Measurements from ENCODE around the gene ZNF420.
"Not testable (repeated sequence)": the region's sequence is repeated elsewhere in the genome, so short reads cannot be mapped to it uniquely, and the experiment has no call there.

ZNF420 gene

DNA sequence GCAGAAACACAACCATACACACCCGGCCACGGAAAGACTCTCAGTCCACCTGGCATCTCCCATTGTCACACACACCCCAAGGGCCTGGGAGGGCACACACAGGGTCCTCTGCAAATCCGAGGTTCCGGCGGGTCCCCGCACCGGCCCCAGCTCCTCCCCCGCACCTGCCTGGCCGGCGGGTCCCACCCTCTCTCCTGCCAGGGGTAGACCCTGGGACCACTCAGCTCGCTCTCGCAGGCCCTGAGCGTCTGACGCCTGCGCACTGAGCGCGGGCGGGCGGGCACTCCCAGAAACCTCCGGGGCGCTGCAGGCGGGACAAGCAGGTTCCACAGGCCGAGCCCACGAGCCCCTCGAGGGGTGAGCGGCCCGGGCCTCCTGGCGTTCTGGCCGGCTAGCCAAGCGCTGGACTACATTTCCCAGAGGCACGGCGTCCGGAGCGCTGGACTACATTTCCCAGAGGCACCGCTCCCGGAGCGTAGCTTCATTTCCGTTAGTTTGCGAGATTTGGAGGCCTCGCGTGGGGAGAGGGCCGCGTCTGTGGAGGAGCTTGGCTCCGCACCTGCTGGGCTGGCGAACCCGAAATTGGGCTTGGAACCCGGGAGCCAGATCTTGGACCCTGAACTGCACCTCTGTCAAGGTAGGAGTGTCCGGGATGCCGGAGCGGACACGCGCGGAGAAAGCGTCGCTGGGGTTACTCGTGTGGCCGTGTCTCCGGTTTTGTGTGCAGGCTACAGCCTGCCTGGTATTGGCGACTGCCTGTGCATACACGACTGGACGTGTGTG is at the start of gene ZNF420:
TSS of gene ZNF420 (plus strand) at position 500 of the 783 bp plus-strand sequence. CDS start 10,686 bp downstream, outside the sequence.
- DNase-seq = peak; percentile 81

DNA sequence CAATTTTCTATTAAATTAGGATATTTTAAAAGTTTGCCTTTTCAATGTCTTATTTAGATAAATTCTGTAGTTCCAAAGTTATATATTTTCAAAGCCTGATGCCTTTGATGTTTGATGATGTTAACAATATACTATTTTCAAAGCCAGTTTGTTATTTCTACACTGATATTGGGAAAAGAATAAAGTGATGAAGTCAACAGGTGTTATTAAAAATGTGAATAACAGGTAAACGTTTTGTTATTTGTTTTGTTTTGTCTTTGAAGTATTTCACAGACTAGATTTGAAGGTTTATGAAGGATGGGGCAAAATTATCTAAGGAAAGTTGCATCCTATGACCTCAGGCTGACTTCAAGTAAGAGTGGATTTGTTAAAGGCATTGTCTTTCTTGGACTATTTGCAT is 33.1 kb upstream of the ZNF420 start:
- DNase-seq = no peak

DNA sequence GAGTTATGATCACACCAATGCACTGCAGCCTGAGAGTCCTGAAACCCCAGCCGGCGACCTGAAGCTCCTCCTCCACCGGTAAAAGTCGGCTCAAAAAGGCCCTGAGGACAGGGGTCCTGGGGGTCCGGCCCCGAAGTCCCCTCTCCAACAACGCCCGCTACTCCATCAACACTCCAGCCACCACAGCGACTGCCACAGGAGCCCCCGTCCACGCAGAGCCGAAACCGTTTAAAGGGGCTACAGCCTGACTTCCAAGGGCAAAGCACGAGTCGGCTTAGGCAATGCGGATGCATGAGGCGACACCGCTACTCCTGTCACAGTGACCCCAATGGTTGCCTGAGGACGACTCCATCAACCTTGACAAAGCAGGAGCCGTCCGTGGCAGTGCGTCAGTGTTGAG is 22.9 kb upstream of the ZNF420 start:
- no peak for DNase-seq

DNA sequence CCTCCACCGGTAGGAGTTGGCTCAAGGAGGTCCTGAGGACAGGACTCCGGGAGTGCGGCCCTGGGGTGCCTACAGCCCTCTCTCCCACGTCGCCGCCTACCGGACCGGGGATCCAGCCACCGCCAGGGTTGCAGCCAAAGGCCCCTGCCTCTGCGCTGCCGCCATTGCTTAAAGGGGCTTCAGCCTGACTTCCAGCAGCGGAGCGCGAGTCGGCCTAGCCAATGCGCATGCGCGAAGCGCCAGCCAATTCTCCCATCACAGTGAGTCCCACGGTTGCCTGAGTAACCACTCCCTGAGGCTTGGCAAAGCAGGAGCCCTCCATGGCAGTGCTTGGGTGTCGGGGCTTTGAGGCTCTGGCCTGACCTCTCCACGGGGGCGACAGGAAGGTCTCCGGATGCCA is 21.5 kb upstream of the ZNF420 start:
- DNase-seq = no peak

- no peak for DNase-seq
Observed at GRCh38 chr19:37059142-37059541, 19.1 kb upstream of the ZNF420 start.

- not testable (repeated sequence) for DNase-seq
Observed at GRCh38 chr19:37064886-37065285, 13.3 kb upstream of the ZNF420 start.

DNA sequence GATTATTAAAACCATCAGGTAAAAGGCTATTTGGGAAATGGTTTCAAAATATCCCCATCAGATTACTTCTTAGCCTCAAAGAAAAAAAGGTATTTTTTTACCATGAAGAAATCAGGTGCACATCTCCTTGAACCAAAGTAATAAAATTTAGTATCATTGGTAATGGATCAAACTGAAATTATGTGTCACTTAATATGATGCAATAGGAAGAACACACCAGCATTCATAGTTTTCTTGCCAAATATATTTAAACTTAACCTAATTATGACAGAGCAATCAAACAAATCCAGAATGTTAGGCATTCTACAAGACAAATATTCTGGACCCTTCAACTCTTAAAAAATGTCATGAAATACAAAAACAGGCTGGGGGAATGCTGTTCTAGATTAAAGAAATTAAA is 4.1 kb upstream of the ZNF420 start:
- DNase-seq = no peak

DNA sequence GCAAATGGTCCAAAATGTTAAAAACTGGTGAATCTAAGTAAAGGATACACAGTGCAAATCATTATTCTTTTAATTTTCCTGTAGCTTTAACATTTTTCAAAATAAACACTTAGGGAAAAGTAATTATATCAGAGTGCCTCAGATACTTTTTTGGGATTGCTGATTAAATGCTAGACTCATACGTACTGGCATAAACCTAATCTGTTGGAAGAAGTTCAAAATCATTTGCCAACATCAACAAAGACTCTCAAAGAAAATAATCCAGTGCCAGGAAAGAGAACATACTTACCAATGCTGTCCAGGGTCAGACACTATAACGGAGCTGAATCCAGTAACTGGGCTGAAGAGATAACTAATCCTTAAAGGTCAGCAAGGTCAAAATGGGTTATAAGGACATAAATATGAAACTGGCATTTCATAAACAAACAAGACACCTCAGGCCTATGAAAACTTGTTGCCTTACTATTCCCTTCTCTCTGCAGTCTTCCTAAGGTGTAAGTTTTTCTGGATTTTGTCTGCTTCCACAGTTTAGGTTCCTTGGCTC is 3.3 kb upstream of the ZNF420 start:
- no peak for DNase-seq

- DNase-seq = not testable (repeated sequence)
Observed at GRCh38 chr19:37076524-37076923, 1.7 kb upstream of the ZNF420 start.

DNA sequence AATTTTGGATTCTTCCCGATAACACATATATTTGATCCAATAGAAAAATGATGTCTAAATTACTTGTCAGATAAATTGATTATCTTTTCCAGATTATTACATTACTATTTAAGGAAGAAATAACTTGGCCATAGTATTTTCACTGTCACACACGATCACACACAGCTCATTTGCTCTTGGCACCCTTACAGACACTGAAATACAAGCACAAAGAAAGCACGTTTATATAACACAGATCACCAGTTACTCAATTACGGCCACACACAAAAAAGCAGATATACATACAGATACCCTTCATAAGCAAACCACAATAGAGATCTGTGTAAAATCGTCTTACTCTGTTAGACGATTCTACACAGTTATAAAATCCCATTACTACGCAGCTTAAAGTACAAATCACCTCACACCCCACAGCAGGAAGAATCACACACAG is 716 bp upstream of the ZNF420 start:
- no peak for DNase-seq

- no peak for DNase-seq
Observed at GRCh38 chr19:37078717-37079032, 442 bp downstream of the ZNF420 start.

GRCh38 chr19:37079238-37079637 is 1.0 kb downstream of the ZNF420 start:
- DNase-seq = no peak

- no peak for DNase-seq
Observed at GRCh38 chr19:37082307-37082706, 4.1 kb downstream of the ZNF420 start.

GRCh38 chr19:37087110-37087509 is 8.9 kb downstream of the ZNF420 start:
- no peak for DNase-seq

DNA sequence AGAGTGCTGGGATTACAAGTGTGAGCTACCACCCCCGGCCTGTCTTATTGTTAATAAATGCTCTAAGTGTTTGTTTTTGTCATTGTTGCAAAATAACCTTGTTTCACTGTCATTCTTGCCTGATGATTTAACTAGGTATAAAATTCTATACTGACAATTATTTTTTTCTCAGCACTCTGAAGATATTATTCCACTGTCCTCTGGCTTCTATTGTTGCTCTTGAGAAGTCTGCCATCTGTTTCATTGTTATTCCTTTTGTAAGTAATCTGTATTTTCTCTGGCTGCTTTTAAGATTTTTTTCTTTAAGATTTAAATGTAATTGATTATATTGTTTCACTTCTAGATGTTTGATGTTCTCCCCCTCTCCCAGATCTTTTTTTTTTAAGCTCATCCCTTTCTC is 17.6 kb downstream of the ZNF420 start:
- no peak for DNase-seq

GRCh38 chr19:37098570-37098969 is 20.3 kb downstream of the ZNF420 start:
- DNase-seq = no peak

DNA sequence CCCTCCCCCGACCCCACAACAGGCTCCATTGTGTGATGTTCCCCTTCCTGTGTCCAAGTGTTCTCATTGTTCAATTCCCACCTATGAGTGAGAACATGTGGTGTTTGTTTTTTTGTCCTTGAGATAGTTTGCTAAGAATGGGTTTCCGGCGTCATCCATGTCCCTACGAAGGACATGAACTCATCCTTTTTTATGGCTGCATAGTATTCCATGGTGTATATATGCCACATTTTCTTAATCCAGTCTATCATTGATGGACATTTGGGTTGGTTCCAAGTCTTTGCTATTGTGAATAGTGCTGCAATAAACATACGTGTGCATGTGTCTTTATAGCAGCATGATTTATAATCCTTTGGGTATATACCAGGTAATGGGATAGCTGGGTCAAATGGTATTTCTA is 25.9 kb downstream of the ZNF420 start:
- not testable (repeated sequence) for DNase-seq

DNA sequence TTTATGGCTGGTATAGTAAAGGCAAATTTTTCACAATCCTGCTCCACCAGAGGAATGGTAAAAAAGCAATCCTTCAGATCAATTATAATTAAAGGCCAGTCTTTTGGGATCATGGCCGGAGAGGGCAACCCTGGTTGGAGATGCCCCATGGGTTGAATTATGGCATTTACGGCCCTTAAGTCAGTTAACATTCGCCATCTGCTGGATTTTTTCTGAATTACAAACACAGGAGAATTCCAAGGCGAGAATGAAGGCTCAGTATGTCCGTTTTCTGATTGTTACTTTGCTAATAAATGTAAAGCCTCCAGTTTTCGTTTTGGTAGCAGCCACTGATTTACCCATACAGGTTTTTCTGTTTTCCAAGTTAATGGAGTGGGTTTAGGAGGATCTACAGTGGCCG is 33.5 kb downstream of the ZNF420 start:
- DNase-seq = not testable (repeated sequence)

- no peak for DNase-seq
Observed at GRCh38 chr19:37114001-37114400, 35.8 kb downstream of the ZNF420 start.

DNA sequence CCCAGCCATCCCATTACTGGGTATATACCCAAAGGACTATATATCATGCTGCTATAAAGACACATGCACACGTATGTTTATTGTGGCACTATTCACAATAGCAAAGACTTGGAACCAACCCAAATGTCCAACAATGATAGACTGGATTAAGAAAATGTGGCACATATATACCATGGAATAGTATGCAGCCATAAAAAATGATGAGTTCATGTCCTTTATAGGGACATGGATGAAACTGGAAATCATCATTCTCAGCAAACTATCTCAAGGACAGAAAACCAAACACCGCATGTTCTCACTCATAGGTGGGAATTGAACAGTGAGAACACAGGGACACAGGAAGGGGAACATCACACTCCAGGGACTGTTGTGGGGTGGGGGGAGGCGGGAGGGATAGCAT is 43.9 kb downstream of the ZNF420 start:
- DNase-seq = not testable (repeated sequence)

DNA sequence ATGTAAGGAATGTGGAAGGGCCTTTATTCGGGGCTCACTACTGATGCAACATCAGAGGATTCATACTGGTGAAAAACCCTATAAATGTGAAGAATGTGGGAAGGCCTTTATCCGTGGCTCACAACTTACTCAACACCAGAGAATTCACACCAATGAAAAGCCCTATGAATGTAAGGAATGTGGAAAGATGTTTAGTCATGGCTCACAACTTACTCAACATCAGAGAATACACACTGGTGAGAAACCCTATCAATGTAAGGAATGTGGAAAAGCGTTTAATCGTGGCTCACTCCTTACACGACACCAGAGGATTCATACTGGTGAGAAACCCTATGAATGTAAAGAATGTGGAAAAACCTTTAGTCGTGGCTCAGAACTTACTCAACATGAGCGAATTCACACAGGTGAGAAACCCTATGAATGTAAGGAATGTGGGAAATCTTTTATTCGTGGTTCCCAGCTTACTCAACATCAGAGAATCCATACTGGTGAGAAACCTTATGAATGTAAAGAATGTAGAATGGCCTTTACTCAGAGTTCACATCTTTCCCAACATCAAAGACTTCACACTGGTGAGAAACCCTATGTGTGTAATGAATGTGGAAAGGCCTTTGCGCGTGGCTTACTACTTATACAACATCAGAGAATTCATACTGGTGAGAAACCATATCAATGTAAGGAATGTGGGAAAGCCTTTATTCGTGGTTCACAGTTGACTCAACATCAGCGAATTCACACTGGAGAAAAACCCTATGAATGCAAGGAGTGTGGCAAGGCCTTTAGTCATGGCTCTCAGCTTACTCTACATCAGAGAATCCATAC is 50.0 kb downstream of the ZNF420 start:
- no peak for DNase-seq

DNA sequence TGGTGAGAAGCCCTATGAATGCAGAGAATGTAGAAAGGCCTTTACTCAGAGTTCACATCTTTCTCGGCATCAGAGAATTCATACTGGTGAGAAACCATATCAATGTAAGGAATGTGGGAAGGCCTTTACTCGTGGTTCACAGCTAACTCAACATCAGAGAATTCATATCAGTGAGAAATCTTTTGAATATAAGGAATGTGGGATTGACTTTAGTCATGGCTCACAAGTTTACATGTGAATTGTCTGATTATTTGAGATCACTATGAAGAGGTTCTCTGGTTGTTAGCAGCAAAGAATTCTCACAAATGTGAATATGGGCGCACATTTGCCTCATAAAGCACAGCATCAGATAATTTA is 50.6 kb downstream of the ZNF420 start:
- DNase-seq = no peak

DNA sequence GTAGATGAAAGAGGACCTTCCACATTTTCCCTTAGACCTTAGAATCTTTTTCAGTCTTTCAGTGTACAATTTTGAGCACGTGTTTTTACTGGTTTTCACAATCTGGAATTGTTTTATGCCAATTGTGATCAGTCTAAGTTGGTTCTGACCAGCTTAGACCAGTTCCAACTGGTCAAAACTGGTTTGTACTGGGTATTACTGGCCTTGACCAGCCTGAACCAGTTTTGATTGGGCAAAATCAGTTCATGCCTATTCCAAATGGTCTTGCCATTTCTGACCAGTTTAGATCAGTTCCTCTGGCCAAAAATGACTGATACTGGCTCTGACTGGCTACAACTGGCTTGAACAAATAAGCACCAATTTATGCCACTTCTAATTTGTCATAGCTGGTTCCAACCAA is 57.9 kb downstream of the ZNF420 start:
- no peak for DNase-seq

DNA sequence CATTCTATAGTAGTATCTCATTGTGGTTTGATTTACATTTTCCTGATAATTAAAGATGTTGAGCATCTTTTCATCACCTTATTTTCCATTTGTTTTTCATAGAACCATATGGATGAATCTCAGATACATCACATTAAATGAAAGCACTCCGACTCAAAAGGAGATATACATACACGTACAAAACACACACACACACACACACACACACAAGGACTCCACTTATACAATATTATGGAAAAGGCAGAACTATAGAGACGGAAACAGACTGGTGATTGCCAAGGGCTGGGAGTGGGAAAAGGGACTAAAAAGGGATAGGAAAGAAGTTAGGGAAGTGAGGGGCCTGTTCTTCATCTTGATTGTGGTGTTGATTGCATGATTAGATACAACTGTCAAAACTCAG is 70.0 kb downstream of the ZNF420 start:
- no peak for DNase-seq
